Activated CD4-positive, alpha-beta T cell treated with anti-CD3 and anti-CD28 coated beads, Interleukin-2, Interleukin-6, amounts not matched to agents 100 ng/mL and 50 ng/mL, durations not matched to agents 16 hours and 8 hours (primary cell): ENCODE data around the gene PHF13.
"Not testable (repeated sequence)": the region's sequence is repeated elsewhere in the genome, so short reads cannot be mapped to it uniquely, and the experiment has no call there.

Experiments used
- DNase-seq: peaks from one replicate; pipeline ENCODE4 v3.0.0-alpha.2; 2020

The PHF13 gene

DNA sequence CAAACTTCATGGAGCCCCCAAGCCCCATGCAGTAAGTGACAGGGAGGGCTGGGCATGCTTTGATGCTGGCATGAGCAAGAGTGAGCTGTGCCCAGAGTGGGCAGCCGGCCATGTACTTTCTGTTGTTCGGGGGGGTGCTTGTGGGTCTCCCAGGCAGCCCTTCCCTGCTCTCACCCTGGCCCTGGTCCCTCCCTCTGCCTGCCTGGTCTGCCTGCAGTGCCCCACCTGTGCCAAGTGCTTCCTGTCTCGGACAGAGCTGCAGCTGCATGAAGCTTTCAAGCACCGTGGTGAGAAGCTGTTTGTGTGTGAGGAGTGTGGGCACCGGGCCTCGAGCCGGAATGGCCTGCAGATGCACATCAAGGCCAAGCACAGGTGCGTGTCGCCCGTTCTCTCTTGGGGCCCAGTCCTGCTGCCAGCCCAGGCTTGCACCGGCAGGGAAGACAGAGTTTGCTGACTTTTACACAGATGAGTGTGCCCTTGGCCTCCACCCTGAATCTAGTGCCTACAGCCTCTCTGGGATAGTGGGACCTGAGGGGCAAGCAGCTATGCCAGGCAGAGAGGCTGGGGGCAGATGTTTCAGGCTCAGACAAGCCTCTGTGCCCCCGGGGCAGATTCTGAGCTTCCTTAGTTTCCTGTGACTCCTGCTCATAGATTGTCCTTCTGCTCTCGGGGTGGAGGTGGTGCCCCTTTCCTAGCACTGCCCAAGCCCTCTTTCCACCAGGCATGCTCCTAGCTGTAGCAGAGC, 26.1 kb upstream of the PHF13 start:
- no peak for DNase-seq

DNA sequence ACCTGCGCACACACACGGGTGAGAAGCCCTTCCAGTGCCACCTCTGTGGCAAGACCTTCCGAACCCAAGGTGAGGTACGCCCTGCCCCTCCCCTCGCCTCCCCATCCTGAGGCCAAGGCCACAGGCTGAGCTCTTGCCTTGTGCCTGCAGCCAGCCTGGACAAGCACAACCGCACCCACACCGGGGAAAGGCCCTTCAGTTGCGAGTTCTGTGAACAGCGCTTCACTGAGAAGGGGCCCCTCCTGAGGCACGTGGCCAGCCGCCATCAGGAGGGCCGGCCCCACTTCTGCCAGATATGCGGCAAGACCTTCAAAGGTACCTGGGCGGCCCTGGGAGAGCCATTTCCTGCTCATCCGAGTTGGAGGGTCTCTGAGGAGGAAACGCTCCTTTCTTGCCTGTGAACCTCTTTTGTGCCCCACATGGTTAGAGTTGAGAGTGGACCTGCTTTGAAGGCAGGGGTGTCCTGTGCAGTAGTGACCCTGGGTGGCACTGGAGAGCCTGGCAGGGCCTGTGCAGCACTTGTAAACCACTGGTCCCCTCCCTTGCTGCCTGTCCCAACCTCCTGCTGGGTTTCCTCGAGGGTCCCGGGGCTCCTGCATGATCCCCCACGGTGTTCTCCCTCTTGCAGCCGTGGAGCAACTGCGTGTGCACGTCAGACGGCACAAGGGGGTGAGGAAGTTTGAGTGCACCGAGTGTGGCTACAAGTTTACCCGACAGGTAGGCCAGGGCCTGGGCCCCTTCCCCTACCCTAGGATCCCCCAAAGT, 25.2 kb upstream of the PHF13 start:
- DNase-seq: no peak

DNA sequence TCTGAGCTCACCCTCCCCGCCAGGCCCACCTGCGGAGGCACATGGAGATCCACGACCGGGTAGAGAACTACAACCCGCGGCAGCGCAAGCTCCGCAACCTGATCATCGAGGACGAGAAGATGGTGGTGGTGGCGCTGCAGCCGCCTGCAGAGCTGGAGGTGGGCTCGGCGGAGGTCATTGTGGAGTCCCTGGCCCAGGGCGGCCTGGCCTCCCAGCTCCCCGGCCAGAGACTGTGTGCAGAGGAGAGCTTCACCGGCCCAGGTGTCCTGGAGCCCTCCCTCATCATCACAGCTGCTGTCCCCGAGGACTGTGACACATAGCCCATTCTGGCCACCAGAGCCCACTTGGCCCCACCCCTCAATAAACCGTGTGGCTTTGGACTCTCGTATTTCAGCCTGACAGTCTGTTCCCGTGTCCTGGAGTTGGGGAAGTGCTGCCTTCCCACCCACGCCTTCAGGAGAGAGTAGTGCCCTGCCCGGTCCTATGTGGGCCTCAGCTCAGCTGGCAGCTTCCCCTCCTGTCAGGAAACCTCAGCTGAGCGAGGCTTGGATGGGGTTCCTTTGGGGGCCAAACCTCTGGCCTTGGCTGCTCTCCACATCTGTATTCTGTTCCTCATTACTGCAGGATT, 24.5 kb upstream of the PHF13 start:
- DNase-seq: no peak

- DNase-seq: no peak
Measured at GRCh38 chr1:6590046-6590445, 23.5 kb upstream of the PHF13 start.

DNA sequence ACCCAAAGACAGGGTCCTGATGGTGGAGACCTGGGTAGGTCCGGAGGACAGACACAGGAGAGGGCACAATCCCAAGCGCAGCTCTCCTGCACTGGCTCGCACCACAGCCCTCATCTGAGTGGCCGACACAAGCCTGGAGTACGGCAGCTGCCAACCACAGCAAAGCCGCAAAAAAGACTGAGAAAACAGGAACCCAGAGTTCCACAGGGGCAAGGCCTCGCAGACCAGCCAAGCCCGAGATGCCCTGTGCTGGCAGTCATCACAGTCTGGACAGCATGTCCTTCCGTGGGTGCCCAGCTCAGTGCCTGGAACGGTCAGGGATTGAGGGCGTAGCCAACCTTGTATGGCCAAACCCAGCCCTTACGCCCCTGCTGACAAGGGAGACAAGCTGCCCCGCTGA, 22.3 kb upstream of the PHF13 start:
- DNase-seq: no peak

- DNase-seq: no peak
Measured at GRCh38 chr1:6591644-6592043, 21.9 kb upstream of the PHF13 start.

- DNase-seq: no peak
Measured at GRCh38 chr1:6592441-6592840, 21.1 kb upstream of the PHF13 start.

DNA sequence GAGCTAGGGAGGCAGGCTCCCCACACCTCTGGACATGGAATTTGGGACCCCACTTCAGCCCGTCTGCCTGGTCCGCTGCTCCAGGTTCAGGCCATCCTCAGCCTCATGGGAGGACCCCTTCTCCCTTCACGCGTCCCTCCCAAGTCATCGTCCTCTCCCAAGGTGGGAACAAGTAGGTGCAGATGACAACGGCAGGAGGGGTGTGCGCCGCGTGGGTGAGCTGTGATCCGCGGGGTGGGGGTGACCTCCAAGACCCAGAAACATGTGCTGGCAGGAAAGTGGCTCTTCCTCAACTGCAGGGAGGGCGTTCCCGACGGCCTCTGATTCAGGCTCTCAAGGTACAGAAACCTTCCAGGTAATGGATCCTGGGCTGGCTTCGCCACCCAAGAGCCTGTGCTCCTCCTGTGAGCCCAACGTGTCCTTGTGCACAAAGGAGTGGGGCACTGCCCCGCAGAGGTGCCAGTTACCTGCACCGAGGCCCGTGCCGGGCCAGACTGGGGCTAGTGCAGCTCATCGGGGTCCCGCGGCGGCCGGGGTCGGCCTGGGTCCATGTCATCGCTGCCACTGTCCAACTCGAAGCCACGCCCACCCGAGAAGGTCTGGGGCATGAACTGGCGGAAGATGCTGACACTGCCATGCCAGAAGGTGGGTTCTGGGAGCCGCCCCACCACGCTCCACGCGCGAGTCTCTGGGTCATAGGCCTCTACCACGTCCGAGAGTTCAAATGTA, 20.5 kb upstream of the PHF13 start:
- no peak for DNase-seq

- DNase-seq: no peak
Measured at GRCh38 chr1:6593810-6594209, 19.7 kb upstream of the PHF13 start.

- no peak for DNase-seq
Measured at GRCh38 chr1:6594977-6595740, 18.4 kb upstream of the PHF13 start.

DNA sequence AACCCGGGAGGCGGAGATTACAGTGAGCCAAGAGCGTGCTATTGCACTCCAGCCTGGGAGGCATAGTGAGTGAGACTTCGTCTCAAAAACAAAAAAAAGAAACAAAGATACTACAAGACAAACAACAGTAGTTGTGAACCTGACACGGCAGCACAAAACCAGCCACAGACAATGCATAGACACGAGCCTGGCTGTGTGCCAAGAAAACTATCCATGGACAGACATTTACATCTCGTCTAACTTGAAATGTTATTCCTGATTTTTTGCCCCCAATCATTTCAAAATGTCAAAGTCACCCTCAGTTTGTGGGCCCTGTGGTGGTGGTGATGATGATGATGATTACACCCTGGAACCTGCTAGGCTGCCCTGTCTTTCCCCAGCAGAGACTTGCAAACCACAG, 17.2 kb upstream of the PHF13 start:
- DNase-seq: no peak

DNA sequence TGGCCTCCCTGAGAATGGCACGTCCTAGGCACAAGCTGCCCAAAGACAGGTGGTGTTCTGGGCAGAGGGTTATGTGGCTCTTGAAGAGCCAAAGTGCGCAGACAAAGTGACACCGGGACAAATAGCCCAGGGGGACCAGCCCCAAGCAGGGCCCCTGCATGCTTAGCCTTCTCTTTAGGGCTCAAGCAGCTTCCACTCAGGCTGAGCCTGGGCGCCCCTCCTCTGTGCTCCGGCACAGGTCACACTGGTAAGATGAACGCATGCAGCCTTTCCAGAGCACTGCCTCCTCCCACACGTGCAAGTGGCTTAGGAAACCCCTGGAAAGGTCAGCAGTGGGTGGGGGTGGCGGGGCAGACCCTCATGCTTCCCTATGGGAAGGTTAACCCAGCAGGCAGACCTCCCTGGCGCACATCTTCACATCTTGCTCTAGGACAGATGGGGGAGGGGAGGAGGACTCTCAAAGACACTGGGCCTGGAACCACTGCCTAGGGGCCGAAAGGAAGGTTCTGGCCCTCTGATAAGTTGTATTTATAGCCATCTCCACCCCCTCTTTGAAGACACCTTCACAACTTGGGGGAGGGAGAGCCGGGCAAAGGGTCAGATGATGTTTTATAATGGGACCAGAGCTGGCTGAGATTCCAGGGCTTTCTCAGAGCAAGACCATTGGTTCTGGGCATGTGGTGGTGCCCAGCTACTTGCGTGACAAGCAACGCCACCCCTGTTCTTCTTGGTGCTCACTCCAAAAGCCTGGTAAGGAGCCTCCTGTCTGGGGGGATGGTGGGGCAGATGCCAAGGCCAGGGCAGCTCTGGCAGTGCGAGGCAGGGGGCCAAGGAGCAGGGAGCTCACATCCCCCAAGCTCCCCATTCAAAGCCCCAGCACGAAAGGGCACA, 16.4 kb upstream of the PHF13 start:
- DNase-seq: no peak

DNA sequence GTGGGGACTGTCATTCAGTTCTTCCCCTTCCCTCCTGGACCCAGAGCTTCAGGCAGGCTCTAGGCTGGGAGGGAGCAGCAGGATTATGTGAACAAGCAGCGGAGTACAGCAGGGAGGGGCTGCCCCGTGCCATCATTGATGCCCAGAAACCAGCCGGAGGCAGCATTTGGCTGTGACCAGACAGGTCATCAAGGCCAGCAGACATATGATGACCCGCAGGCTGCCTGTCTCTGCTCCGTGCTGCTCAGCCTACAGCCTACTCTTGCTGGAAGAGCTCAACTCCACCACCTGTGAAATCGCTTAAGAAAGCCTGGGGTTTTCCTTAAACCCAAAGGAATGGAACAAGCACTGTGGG, 15.8 kb upstream of the PHF13 start:
- no peak for DNase-seq

DNA sequence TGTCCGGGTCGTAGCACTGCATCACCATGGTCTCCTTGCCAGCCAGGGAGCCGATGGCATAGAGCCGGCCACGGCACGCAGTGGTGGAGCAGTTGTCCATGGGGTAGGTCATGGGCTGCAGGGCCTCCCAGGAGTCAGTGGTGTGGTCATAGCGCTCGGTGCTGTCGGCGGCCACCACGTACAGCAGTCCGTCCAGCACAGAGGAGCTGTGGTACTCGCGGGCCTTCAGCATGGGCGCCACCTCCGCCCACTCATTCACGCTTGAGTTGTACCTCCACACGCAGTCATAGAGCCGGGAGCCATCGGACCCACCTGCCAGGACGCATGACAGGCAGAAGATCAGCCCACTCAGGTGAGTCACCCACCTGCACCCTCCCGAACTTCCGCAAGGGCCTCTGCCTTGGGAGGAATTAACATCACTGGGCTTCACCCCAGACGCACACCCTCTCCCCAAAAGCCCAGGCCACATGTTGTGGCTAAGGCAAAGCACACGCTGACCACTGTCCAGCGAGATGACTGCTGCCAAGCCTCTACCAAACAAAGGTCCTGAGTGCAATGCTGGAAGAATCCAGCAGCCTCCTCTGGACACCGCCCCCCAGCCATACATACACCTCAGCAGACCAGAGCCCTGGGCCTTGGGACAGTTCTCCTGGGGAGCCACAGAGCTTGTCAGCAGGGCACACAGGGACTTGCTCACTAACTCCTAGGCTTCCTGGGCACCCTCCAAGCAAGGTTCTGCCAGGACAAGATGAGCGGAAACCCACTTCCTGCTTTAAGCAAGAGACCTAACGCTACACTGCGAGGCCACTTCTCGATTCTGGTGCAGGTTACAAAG, 14.2 kb upstream of the PHF13 start:
- peak; percentile 67 for DNase-seq

DNA sequence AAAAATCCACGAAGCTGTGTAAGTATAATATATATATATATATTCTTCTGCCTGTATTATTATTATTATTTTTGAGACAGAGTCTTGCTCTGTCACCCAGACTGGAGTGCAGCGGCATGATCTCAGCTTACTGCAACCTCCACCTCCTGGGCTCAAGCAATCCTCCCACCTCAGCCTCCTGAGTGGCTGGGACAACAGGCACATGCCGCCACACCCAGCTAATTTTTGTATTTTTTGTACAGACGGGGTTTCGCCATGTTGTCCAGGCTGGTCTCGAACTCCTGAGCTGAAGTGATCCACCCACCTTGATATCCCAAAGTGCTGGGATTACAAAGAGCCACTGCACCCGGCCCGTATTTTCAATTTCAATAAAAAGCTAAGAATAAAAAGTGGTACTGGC, 13.5 kb upstream of the PHF13 start:
- DNase-seq: not testable (repeated sequence)

DNA sequence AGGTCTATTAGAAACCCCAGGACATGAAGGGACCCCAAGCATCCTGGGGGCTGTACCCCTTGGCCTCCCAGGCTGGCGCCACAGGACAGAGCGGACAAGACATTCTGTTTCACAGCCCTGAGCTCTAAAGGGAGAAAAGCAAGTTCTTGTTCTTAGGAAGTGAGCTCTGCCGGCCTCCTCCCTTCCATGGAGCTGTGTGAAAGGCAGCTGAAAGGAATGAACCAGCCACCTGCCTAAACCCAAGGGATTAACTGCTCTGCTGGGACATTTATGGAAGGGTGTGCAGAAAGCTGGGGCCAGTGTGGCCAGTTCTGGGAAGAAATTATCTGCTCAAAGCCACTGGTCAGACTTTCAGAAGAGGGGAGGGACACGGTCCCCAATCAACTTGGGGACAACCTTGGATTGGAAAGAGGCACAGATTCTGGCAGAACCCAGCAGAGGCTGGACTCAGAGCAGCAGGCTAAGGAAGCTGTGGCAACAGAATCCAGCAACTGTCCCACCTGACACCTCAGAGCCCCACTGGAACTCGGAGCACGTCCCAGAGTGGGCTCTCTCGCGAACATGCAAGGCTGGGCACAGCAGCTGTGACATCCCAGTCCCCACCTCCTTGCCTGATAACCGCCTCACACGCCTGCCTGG, 13.0 kb upstream of the PHF13 start:
- no peak for DNase-seq

DNA sequence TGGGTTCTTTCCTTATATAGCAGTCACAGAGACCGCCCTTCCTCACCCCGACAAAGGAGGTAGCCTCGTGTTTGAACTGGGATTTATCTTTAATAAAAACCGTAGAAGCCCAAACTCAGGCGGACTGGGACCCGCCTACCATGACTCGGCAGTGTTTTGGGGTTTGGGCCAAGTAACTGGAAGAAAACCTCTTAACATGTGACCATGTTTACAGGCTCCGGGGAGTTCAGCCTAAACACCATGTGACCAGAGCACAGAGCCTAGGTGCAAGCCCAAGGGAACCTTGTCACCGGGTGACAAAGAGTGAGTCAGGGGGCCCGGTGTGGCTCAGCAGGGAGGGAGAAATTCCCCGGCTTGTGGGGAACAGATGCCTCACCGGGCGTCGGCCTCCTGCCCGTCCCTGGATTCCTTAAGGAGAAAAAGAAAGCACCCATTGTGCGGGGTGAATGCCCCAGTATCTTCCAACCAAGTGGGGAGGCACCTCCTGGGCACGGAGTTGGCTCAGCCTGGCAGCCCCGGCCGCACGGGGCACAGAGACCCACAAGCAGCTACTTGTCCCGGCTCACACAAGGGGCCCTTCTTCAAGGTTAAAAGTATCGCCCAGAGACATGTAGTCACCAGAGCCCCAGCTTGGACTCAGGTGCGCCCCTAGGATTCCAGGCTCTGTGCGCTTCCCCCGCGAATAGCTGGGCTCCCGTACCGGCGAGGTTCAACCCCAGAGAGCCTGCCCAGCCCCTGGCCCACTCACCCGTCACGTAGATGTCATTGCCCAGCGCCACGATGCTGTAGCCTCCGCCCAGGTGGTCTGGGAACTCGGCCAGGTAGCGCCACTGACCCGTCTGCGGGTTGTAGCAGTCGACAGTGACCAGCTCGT, 12.2 kb upstream of the PHF13 start:
- peak; percentile 88 for DNase-seq

DNA sequence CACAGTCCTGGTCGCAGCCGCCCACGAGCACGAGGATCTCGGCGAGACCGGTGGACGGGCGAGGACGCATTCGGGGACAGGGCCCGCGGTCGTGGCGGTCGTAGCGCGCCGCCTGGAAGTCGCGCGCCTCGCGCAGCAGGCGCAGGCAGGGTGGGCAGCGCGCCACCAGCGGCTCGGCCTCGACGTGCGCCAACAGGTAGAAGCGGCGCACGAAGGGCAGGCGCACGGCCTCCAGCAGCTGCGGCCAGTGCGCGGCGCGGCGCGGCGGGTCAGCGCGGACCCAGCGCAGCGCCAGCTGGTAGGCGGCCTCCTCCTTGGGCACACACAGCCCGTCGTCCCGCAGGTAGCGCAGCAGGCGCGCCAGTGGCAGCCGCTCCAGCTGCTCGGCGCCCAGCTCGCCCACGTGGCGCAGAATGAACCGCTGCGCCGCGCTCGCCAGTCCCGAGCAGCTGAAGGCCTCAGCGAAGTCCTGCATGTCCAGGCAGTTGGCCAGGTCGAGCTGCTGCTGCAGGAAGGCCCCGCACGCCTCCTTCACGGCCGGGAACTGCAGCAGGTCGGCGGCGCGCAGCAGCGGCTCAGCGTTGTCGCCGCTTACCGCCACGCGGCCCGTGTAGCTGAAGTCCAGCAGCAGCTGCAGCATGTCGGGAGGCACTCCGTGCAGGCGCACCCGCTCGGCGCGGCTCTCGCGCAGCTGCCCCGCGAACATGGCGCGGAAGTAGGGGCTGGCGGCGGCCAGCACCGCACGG, 11.4 kb upstream of the PHF13 start:
- peak; percentile 38 for DNase-seq
